Fibroblast of pulmonary artery (primary cell): ENCODE measurements around the gene CARM1.
"Not testable (repeated sequence)": the region's sequence is repeated elsewhere in the genome, so short reads cannot be mapped to it uniquely, and the experiment has no call there.

ENCODE experiments used
- DNase-seq: peaks from one replicate; pipeline ENCODE4 v3.0.0-alpha.2; 2010; ENCODE audit warnings: low read depth
- H3K4me3 ChIP-seq: replicated peaks from 2 replicates; pipeline ENCODE4 v1.5.1; 2011; ENCODE audit warnings: low read depth, mild to moderate bottlenecking, control low read depth, low read length, moderate library complexity
- TF ChIP-seq, protein P1 (sequence below): IDR thresholded peaks from 2 replicates; pipeline ENCODE4 v1.5.1; 2011; ENCODE audit warnings: mild to moderate bottlenecking, control low read depth, low read length, inconsistent platforms; ENCODE audit errors: missing control alignments

Gene CARM1

DNA sequence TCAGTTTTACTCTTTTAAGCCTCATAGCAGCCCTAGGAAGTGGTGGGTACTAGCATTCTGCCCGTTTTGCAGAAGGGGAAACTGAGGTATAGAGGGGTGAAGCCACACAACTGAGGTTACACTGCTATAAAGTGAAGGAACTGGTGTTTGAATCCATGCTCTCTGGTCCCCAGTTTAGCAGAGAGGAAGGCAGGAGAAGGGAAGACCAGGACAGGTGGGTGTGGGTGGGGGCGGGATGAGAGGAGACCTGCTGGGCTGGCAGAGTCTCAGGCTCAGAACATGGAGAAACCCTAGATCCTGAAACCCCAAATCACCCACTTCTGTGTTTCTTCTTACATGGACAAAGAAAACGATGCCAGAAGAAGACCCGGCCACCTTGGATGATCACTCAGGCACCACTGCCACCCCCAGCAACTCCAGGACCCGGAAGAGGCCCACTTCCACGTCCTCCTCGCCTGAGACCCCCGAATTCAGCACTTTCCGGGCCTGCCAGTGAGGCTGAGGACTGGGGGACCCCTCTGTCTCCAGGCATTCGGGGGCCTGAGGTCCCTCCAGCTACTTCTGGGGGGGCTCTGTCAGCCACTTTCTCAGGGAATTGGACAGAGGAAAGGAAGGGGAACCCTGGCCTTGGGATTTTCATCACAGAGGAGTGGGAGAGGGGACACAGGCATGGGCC, 2.3 kb upstream of the CARM1 start:
- no peak overlapping the region for H3K4me3 ChIP-seq
- TF ChIP-seq, protein P1, sequence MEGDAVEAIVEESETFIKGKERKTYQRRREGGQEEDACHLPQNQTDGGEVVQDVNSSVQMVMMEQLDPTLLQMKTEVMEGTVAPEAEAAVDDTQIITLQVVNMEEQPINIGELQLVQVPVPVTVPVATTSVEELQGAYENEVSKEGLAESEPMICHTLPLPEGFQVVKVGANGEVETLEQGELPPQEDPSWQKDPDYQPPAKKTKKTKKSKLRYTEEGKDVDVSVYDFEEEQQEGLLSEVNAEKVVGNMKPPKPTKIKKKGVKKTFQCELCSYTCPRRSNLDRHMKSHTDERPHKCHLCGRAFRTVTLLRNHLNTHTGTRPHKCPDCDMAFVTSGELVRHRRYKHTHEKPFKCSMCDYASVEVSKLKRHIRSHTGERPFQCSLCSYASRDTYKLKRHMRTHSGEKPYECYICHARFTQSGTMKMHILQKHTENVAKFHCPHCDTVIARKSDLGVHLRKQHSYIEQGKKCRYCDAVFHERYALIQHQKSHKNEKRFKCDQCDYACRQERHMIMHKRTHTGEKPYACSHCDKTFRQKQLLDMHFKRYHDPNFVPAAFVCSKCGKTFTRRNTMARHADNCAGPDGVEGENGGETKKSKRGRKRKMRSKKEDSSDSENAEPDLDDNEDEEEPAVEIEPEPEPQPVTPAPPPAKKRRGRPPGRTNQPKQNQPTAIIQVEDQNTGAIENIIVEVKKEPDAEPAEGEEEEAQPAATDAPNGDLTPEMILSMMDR: no peak

DNA sequence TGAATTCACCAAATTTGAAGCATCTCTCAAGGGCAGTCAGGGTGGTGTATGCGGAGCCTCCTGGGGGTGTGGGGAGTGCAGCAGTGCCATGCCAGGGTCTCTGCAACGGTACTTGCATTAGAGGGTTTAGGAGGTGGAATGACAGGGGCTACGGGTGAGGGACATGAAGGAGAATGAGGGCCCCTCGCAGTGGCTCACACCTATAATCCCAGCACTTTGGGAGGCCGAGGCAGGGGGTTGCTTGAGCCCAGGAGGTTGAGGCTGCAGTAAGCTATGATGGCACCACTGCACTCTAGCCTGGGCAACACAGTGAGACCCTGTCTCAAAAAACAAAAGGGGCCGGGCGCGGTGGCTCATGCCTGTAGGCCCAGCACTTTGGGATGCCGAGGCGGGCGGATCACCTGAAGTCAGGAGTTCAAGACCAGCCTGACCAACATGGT, 1.5 kb upstream of the CARM1 start:
- not testable (repeated sequence) for DNase-seq, H3K4me3 ChIP-seq

More for the DNA sequence above, 2.3 kb upstream of the CARM1 start:
- DNase-seq: no peak

DNA sequence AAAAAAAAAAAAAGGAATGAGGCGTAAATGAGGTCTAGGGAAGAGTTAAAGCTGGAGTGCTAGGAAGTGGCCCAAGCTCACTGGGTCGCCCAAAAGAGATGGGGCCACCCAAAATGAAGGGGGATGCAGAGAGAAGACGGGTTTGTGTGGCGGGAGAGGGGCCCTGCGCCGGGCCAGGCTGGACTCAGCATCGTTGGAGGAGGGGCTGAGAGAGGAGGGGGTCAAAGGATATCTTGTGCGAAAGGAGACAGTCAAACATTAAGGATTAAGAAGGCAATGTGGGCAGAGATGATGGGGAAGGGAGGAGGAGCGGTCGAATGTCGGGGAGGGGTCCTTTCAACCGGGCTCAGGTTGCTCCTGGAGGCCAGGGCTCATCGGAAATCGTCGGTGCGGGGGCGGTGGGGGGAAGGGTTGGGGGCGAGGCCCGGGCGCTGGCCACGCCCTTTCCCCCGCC, 825 bp upstream of the CARM1 start:
- DNase-seq: no peak
- peak overlapping the region; percentile 56 for H3K4me3 ChIP-seq
- TF ChIP-seq, protein P1: no peak

DNA sequence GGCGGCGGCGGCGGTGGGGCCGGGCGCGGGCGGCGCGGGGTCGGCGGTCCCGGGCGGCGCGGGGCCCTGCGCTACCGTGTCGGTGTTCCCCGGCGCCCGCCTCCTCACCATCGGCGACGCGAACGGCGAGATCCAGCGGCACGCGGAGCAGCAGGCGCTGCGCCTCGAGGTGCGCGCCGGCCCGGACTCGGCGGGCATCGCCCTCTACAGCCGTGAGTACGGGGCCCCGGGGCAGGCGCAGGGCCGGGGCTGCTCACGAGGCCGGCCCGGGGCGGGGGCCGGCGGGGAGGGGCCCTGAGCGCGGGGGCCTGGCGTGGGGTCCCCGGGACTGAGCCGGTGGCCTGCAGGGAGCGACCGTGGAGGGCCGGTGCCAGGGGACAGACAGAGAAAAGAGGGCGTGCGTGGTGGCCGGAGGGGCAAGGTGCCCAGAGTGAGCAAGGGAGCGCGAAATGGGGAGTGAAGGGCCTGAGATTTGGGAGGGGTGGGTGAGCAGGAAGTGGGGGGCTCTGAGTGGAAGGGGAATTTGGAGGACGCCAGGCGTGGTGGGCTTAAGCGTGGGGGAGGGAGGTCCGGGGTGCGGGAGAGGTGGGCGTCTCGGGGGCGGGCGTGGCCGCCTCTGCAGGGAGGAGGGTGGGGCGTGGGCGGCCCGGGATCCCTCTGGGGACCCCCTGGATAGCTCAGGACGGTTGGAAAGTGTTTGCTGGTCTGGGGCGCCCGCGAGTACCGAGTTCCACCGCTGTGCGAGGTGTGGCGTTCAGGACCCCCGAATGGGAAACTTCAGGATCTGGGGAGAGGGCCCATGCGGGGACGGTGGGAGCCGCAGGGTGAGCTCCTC, 575 bp downstream of the CARM1 start:
- TF ChIP-seq, protein P1: no peak
- DNase-seq: no peak
- peak overlapping the region; percentile 88 for H3K4me3 ChIP-seq

DNA sequence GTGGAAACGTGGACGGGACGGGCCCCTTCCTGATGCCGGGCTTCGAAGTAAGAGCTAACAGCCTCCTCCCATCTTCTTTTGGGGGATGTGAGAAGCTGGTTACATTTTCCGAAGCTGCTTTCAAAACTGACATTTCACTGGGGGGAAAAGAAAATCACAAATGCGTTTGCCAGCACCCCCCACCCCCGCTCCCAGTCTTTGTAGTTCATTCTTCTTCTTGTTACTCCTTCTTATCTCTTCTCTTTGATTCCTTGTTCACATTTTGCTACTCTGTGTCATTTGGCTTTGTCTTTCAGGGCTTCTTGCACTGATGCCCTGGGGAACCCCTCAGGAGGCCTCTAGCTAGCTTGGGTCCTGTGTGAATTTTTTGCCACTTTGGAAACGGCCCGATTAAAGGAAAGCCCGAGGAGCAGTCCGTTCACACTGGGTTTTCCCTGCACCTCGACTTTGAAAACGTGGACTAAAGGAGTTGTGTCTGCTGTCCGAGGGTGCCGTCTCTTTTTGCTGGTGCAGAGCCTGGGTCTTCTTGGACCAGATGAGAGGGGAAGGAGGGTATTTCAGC, 1.3 kb downstream of the CARM1 start:
- DNase-seq: peak; percentile 10
- peak overlapping the region; percentile 88 for H3K4me3 ChIP-seq
- TF ChIP-seq, protein P1: no peak

DNA sequence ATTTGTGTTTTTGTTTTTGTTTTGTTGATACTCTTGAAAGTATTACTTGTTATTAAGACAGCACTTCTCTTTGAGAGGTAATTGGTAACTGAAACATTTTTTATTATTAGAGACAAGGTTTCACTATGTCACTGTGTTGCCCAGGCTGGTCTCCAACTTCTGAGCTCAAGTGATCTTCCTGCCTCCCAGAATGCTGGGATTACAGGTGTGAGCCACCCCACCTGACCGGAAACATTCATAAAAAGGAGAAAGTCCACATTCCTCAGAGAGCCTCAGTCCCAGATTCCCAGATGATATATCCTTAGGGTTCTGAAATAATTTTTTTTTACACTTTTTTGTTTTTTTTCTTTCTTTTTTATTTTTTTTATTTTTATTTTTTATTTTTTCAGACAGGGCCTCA, 2.7 kb downstream of the CARM1 start:
- TF ChIP-seq, protein P1: no peak
- DNase-seq: no peak
- H3K4me3 ChIP-seq: no peak overlapping the region
